AG20443 (cell line): ENCODE results near the gene SLC25A33.
"Not testable (repeated sequence)": the region's sequence is repeated elsewhere in the genome, so short reads cannot be mapped to it uniquely, and the experiment has no call there.

Experiments
- DNase-seq: peaks from one replicate; pipeline ENCODE4 v3.0.0; 2012; ENCODE audit warnings: low spot score, mixed read lengths

Gene SLC25A33, protein sequence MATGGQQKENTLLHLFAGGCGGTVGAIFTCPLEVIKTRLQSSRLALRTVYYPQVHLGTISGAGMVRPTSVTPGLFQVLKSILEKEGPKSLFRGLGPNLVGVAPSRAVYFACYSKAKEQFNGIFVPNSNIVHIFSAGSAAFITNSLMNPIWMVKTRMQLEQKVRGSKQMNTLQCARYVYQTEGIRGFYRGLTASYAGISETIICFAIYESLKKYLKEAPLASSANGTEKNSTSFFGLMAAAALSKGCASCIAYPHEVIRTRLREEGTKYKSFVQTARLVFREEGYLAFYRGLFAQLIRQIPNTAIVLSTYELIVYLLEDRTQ

DNA sequence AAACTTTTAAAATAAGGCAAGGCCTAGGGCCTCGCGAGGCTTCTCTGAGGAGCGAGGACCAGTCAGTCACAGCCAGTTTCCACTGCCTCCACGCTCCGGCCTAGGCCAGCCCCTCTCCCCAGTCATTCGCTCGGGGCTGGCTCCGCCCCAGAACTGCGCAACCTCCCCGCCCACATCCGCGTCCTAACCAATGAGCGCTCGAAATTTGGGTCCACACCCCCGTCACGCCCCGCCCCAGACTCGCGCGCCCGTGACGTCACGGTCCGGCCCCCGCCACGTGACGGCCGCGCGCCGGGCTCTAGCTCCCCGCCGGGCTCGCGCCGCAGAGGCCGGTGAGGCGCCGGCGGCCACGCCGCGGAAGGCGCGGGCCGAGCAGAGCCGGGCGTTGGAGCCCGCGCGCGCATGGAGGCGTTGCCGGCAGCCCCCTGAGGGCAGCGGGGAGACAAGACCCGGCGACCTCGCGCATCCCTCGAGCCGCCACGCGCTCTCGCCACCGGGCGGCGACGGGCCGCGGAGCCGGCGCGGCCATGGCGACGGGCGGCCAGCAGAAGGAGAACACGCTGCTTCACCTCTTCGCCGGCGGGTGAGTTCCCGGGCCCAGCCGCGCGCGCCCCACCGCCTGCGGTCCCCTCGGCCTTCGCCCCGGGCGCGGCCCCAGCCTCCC, at the start of gene SLC25A33:
Gene SLC25A33 (plus strand): TSS at position 301 of the 664 bp plus-strand sequence. CDS start 227 bp downstream, at position 528.
- peak; percentile 99 for DNase-seq

DNA sequence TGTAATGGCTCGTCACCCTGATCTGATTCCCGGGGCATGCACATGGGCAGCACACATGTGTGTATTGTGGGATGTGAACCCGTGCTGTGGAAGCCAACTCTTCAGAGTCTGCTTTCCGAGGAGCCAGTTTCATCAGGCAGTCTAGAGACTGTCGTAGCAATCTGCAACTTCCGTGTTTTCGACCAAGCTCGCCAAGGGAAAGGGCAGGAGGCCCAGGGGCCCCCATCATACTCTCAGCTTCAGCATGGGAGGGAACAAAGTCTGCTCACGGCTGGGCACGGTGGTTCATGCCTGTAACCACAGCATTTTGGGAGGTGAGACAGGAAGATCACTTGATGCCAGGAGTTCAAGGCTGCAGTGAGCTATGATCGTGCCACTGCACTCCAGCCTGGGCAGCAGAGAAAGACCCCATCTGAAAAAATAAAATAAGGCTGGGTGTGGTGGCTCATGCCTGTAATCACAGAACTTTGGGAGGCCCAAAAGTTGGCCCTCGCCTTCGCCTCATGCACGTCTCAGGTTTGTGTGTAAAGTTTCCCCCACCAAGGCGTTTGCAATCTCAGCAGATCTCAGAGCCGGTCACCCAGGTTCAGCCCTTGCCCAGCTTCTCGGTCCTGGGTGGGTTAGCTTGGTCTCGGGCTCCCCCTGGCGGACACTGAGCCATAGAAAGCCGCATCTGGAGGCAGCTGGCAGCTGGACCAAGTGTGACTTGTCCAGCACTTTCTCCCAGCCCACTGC, 48.5 kb upstream of the SLC25A33 start:
- DNase-seq: peak; percentile 93

DNA sequence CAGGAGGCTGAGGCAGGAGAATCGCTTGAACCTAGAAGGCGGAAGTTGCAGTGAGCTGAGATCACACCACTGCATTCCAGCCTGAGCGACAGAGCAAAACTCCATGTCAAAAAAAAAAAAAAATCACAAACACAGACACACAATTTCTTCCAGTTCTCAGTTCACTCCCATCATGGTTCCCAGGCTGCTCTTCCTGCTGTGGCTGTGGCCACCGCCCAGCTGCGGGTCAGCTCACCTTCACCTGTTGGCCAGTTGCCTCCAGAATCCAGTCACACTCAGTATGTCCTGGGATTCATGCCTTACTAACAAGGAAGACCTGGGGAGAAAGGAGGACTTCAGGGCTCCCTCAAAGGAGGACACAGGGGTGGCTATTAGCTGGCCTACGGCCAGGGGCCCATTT, 45.9 kb upstream of the SLC25A33 start:
- no peak for DNase-seq

DNA sequence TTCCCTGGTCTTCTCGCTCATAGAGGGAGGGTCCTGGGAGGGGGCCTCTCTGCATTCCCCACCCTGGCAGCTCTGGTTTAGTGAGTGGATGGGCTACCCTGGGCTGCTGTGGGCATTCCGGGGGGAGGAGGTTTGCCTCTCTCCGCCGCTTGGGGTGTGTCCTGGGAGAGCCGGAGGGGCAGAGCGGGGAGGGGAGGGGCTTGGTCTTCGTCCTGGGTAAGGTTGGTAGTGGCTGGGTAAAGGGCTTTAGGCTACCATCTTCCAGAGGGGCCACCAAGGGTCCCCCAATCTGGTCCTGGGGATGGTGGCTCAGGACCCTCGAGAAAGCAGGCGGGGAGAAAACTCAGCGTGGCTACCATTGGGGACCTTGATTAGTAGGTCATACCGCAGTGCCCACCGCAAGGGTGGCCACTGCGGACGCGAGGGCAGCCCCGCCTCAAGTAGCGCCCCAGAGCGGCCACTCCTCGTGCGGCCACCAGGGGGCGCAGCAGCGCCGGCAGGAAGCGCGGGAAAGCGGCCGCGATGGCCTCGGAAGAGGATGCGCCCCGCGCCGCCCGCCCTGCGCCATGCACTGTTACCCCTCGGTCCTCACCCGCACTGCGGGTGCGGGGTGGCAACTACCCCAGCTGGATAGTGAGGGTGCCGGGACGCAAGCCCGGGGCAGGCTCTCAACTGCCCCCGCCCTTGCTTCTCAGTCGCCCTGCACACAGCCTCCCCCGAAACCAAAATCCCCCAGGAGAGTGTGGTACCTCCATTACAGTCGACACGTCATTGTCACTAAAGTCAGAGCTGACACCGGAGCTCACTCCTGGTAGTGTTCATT, 44.1 kb upstream of the SLC25A33 start:
- DNase-seq: peak; percentile 85

DNA sequence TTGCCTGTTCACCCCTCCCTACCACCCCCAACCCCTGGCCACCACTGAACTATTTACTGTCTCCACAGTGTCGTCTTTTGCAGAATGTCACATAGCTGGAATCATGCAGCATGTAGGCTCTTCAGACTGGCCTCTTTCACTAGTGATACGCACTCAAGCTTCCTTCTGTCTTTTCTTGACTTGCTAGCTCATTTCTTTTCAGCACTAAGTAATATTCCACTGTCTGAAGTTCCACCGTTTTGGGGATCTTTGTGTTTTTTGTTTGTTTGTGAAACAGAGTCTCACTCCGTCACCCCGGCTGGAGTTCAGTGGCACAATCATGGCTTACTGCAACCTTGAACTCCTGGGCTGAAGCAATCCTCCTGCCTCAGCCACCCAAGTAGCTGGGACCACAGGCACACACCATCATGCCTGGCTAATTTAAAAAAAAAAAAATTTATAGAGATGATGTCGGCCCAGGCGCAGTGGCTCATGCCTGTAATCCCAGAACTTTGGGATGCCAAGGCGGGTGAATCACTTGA, 43.4 kb upstream of the SLC25A33 start:
- DNase-seq: no peak

DNA sequence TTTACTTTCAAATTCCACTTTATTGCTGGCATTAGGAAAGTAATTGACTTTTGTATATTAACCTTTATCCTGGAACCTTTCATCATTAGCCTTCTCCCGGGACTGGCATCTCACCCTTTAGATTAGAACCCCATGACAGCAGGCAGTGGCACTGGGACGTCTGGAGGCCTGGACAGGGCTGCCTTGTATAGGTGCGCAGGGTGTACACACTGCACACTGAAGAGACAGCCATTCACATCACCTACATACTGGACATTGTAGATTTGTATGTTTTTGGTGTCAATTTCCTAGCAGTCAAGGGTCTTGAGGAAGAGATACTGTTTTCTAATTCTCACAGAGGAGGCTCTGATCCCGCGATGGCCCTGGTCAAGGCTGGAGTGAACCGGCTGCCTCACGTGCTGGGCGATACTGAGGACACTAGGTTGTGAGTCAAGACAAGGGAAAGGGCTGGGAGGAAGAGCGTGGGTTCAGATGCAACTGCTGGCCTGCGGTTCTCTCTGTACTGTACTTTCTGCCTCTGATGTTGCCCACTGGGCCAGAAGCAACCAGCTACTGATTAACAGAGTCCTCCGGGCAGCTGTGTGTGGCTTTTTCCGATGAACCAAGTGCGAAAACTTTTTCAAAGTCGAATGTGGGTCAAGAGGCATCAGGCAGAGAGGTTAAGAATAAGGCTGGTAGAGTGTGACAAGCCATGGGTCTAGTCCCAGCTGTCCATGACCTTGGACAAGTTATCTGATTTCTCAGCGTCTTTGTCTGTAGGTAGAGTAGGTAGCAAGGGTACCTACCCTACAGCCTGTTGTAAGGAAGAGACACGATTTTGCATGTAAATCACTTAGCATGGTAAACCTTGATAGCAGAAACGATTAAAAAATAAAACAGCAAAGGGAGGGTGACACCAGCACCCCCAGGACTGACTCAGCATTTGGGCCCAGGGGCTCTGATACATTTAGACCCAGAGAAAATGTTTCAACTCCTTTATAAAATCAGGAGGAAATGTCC, 38.2 kb upstream of the SLC25A33 start:
- no peak for DNase-seq

DNA sequence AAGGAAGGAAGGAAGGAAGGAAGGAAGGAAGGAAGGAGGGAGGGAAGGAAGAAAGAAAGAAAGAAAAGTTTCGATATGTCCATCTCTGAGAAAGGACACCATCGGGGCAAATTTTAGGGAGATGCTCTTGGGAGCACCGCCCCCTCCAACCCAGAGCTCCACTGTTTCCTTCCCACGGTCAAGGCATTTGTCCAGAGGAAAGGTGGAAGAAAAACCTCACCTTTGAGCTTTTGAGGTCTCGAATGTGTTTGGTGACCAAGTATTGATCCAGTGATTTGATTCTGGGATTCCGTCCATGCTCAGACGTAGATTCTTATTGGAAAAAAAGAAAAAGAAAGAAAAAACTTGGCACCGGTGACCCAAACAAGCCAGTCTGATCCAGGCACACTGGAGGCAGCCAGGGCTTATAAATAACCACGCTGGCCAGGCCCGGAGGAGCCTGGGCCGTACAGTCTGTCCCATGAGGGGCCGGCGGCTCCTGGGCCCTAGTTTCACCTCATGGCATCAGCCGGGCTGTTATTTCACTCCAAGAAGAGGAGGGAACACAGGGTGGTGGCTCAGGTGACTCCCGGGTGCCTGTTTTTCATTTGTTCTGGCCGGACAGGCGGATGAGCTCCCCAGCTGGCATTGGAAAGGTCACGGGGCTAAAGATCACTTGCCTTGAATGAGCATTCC, 36.1 kb upstream of the SLC25A33 start:
- no peak for DNase-seq

DNA sequence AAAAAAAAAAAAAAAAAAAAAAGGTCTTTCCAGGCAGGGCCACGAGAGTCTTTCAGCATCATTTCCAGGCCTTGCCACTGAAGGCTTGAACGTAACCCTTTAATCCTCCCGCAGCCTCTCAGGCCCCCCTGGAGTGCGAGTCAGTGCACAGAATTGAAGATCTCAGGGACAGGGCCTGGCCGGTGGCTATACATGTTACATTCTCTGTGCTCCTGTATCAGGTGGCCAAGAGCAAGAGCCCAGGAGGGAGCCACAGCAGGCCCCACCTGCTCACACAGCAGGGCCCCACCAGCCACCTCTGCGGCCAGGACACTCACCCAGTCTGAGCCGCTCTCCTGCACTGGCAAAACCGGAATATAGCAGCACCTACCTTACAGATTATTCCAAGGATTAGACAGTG, 34.1 kb upstream of the SLC25A33 start:
- no peak for DNase-seq

DNA sequence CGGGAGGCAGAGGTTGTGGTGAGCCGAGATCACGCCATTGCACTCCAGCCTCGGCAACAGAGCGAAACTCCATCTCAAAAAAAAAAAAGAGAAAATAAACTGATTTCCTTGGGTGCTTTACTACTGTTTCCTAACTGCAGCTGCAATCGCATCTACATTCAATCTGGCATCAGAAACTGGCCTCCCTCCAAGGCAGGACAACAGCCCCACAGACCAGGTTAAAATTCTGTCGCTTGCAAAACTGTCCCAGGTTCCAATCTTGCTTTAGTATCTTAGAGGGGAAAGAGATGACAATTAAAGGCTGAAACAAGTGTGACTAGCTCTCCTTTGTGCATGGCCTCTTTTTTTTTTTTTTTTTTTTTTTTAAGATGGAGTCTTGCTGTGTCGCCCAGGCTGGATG, 32.4 kb upstream of the SLC25A33 start:
- no peak for DNase-seq

DNA sequence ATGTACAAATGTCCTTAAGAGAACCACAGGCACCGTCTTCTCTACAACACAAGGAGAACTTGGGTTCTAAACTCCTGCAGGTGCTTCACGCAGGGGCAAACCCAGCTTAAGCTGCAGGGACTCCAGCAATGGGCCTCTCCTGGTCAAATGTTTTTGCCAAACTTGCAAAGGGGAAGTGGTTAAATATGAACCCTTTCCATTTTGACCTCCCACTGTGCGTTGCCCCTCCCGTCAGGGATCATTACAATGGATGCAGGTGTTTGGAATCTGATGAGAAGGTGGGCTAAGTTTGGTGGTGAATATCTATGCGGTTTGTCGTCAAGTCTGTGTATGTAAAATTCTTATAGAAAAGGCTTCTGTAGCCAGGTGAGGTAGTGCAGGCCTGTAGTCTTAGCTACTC, 29.1 kb upstream of the SLC25A33 start:
- DNase-seq: no peak

DNA sequence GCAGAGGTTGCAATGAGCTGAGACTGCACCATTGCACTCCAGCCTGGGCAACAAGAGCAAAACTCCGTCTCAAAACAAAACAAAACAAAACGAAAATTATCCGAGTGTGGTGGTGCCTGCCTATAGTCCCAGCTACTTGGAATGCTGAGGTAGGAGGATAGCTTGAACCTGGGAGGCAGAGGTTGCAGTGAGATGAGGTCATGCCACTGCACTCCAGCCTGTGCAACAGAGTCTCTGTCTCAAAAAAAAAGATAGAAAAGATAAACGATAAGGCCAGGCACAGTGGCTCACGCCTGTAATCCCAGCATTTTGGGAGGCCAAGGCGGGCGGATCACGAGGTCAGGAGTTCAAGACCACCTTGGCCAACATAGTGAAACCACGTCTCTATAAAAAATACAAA, 23.7 kb upstream of the SLC25A33 start:
- not testable (repeated sequence) for DNase-seq

DNA sequence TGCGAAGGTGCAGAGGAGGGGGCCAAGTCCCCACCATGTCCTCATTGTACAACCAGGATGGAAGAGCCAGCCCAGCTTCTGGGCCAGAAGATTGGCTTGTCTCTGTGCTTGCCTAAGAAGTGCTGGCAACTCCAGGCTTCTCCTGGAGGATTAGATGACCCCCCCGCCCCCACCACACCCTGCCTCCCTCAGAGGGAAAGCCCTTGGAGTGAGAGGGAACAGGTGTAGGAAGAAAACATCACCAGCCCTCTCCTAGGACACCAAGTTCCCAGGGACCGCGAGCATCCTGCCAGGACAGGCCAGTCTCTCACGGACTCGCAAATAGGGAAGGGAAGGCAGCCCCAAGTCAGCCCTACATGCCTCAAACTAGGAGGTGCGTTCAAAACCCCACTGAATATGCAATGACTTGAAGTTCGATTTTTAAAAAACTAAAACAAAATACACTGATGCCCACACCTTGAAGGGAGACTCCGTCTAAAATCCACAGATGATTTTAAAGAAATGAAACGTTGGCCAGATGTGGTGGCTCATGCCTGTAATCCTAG, 20.7 kb upstream of the SLC25A33 start:
- no peak for DNase-seq

DNA sequence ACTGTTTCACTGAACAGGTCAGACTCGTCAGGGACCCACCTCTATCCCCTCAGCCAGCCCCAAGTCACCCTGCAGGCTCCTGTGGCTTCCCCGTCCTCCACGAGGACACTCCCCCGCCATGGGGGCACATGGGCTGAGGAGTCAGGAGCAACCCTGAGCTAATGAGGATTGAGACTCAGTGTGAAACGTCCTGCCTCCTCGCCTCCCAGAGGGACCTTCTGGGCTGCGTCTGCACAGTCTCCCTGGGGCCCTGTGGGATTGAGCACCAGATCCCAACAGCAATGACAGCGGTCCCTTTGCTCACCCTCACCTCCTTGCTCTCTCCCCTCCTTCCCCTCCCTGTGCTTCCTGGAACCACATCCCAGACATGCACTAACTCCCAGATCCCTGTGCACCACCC, 18.9 kb upstream of the SLC25A33 start:
- DNase-seq: no peak

DNA sequence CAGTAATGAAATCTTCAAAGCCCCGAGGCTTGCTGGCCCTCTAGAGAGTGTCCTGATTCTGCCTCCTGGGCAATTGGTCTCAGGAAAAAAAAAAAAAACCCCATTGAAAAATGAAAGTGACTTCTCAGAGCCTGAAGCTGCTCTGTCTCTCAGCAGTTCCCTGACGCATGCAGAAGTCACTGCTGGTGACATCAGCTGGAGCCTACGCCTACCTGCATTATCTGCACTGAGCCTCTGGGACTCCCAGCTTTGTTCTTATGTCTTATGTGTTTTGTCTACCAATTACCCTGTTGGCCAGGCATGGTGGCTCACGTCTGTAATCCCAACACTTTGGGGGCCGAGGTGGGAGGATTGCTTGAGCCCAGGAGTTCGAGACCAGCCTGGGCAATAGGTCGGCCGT, 10.1 kb upstream of the SLC25A33 start:
- DNase-seq: peak; percentile 56

DNA sequence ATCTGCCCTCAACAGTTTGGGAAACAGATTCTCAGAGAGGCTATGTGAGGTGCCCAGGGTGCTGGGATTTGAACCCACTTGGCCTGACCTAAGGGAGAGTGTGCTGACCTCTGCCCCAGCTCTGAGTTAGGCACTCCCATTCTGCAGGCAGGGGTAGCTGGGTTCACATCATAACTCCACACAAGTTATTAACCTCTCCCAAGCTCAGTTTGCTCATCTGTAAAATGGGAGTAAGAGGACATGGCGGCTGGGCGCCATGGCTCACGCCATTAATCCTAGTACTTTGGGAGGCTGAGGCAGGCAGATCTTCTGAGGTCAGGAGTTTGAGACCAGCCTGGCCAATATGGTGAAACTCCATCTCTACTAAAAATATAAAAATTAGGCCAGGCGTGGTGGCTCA, 8.9 kb upstream of the SLC25A33 start:
- no peak for DNase-seq

DNA sequence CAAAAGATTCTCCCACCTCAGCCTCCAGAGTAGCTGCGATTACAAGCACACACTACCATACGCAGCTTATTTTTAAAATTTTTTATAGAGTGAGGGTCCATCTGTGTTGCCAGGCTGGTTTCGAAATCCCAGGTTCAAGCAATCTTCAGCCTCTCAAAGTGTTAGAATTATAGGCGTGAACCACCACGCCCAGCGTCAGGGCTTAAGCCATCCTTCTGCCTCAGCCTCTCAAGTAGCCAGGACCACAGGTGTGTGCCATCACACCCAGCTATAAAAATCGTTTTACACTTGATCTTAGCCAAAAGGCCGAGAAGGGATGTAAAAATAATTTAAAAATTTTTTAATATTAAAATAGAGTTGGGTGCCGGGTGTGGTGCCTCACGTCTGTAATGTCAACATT, 4.3 kb upstream of the SLC25A33 start:
- no peak for DNase-seq

DNA sequence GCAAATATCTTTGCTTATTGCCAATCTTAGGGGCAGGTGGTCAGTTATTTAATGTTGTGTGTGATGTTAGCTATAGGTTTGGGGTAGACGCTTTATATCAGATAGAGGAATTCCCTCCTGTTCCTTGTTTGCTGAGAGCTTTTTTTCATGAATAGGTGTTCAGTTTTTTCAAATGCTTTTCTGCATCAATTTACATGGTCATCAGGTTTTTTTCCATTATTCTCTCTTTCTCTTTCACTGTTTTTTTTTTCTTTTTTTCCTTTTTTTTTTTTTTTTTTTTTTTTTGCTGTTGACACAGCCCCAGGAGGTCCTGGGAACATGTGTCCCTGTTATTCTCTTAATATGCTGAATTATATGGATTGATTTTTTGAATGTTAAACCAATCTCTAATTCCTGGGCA, 3.0 kb upstream of the SLC25A33 start:
- no peak for DNase-seq

DNA sequence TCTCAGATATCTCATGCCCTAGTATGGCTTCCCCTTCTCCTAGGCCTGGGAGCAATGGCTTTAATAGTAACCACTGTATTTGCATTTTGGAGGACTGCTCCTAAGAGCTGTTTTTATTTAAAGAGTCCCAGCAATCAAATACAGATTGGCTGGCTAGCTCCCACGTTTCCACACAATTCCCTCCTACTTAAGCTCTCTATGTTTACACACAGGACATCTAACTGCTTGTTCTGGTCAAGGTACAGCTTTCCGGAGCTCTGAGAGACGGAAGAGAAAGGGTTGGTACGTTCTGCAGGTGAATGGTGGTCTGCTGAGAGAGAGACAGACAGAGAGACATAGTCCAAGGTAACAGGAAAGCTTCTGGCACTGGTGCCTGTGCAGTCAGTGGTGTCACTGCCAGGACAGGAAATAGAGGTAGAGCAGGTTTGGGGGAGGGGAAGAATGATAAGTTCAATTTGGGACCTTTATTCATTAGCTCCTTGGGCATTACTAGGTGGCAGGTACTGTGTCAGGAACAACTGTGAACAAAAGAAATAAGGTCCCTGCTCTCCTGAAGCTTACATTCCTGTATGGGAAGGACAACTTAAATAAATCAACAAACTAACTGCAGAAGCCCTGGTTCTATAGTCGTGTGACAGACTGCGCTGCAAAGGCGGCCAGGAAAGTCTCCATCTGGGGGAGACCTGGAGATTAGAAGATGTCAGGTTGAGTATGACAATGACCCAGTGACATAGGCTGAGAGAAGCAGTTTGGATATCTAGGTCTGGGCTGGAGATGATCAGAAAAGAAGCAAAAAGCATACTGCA, 1.2 kb upstream of the SLC25A33 start:
- DNase-seq: no peak

DNA sequence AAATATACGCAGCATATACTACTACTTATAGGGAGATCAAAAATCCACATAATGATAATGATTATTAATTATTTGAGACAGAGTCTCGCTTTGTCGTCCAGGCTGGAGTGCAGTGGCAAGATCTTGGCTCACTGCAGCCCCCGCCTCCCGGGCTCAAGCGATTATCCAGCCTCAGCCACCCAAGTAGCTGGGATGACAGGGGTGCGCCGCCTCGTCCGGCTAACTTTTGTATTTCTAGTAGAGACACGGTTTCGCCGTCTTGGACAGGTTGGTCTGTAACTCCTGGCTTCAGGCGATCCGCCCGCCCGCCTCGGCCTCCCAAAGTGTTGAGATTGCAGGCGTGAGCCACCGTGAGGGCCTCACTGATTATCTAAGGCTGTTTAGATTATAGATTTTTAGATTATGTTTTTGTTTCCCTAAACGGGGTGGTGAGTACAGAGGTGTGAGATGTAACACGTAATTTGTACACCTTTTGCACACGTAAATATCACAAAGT, 548 bp upstream of the SLC25A33 start:
- no peak for DNase-seq
